SJCRH30 (cell line): ENCODE results near the gene IKBIP. TPM values are rescaled to one million over a fixed set of nuclear protein-coding genes. Genes with fewer than 3 reads are reported as not detected.
"Not testable (repeated sequence)": the region's sequence is repeated elsewhere in the genome, so short reads cannot be mapped to it uniquely, and the experiment has no call there.

Experiments used
- DNase-seq, 2 experiments: peaks; one replicate each; pipeline ENCODE4 v3.0.0-alpha.2; 2015 to 2020
- H3K27ac ChIP-seq: fragments of 250-450 bp; sonication (Bioruptor Pico); 2 replicates; pipeline ENCODE4 v1.5.1; 2020; ENCODE audit warnings: mild to moderate bottlenecking, moderate library complexity
- H3K27me3 ChIP-seq: fragments of 250-450 bp; sonication (Bioruptor Pico); 2 replicates; pipeline ENCODE4 v1.5.1; 2020; ENCODE audit warnings: mild to moderate bottlenecking, moderate library complexity
- H3K36me3 ChIP-seq: fragments of 250-450 bp; sonication (Bioruptor Pico); 2 replicates; pipeline ENCODE4 v1.5.1; 2020; ENCODE audit warnings: mild to moderate bottlenecking, moderate library complexity
- H3K4me1 ChIP-seq: fragments of 250-450 bp; sonication (Bioruptor Pico); 2 replicates; pipeline ENCODE4 v1.5.1; 2020; ENCODE audit warnings: mild to moderate bottlenecking, moderate library complexity
- H3K4me3 ChIP-seq: fragments of 250-450 bp; sonication (Bioruptor Pico); 2 replicates; pipeline ENCODE4 v1.5.1; 2020; ENCODE audit warnings: mild to moderate bottlenecking, moderate library complexity
- H3K9me3 ChIP-seq: fragments of 250-450 bp; sonication (Bioruptor Pico); replicated peaks from 2 replicates; pipeline ENCODE4 v1.5.1; 2020; ENCODE audit warnings: mild to moderate bottlenecking, moderate library complexity
- total RNA-seq: library from RNA; depleted of rRNA; stranded (reverse); fragments of >200 nt; shearing (Covaris generic); gene quantifications from 2 replicates; pipeline ENCODE4 v1.2.3, GENCODE V29; 2014

The IKBIP gene
- total RNA-seq, 1 experiment from 2014 or later, result 60.5 TPM

GRCh38 chr12:98646294-98647090, 1.9 kb upstream of the IKBIP start:
- Histone ChIP-seq H3K4me3 (peak overlapping the region; percentile 75), H3K27ac (no peak overlapping the region), H3K4me1 (no peaks in the 10 kb centered on the region), H3K27me3 (no peaks in the 10 kb centered on the region), H3K9me3 (no peaks in the 10 kb centered on the region), H3K36me3 (peaks cover 10% of the 10 kb centered on the region; the same call in 1 of the 2 replicates)
- DNase-seq, result peak in 1 of 2 experiments; percentile 24

- peak; percentile 47 to 59 for DNase-seq
- Histone ChIP-seq H3K27ac (peak overlapping the region; percentile 89), H3K27me3 (no peaks in the 10 kb centered on the region), H3K36me3 (peaks cover 10% of the 10 kb centered on the region; the same call in 1 of the 2 replicates), H3K4me3 (peak overlapping the region; percentile 75), H3K4me1 (no peaks in the 10 kb centered on the region), H3K9me3 (no peaks in the 10 kb centered on the region)
Observed at GRCh38 chr12:98645572-98646067, 1.0 kb upstream of the IKBIP start.

DNA sequence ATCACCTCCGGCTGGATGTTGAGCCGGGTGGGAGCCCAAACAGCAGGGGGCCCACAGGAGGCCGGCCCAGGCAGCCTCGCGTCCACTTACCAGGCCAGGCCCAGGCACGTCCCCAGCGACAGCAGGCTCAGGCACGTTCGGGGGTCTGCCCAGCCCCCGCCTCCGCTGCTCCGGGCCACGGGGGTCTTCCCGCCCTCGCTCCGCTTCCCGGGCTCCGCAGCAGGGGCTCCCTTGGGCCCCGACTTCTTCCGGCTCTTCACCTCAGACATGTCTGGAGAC, 216 bp downstream of the IKBIP start:
- H3K36me3 ChIP-seq, result 0 out of 2 replicates have a peak, but pooled peaks cover 5% of the 10 kb centered on the region
- no peaks in the 10 kb centered on the region for H3K27me3 ChIP-seq
- no peaks in the 10 kb centered on the region for H3K4me1 ChIP-seq
- H3K27ac ChIP-seq, result peak overlapping the region; percentile 89
- no peaks in the 10 kb centered on the region for H3K9me3 ChIP-seq
- peak overlapping the region; percentile 75 for H3K4me3 ChIP-seq
- DNase-seq, result peak in 1 of 2 experiments; percentile 82

GRCh38 chr12:98642801-98643200, 1.8 kb downstream of the IKBIP start:
- H3K9me3 ChIP-seq, result not testable (repeated sequence)

DNA sequence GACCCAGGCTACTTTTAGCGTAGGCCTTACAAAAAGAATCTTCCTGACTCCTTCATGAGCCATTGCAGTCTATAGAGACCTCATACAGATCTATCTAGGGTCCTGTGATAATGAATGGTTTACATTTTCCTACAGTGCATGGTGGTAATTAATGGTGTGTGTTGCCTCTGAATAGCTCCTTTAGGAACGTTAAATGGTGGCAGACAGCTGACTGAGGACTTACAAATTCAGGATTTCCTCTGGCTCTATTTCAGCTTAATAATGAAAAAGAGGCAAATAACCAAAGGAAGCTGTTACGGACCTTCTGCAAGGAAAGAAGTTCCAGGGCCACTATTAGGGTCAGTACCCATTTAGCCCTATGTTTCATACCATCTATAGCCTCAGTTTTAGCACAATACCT, 5.1 kb downstream of the IKBIP start:
- Histone ChIP-seq H3K27me3 (no peaks in the 10 kb centered on the region), H3K9me3 (no peaks in the 10 kb centered on the region), H3K4me1 (peaks cover 6% of the 10 kb centered on the region; the same call in 1 of the 2 replicates), H3K36me3 (peaks cover 4% of the 10 kb centered on the region; the same call in 1 of the 2 replicates), H3K27ac (no peak overlapping the region), H3K4me3 (no peak overlapping the region)
- DNase-seq, result no peak

More at GRCh38 chr12:98642801-98643200, 1.8 kb downstream of the IKBIP start:
- H3K27me3 ChIP-seq, H3K4me1 ChIP-seq, H3K36me3 ChIP-seq, DNase-seq: not testable (repeated sequence)
- Histone ChIP-seq H3K27ac (peak overlapping the region; percentile 89; the same call in 1 of the 2 replicates), H3K4me3 (peak overlapping the region; percentile 75)

- H3K4me1 ChIP-seq, result peaks cover 6% of the 10 kb centered on the region; the same call in 1 of the 2 replicates
- no peaks in the 10 kb centered on the region for H3K27me3 ChIP-seq
- no peak overlapping the region for H3K4me3 ChIP-seq
- DNase-seq, result no peak
- no peak overlapping the region for H3K27ac ChIP-seq
- peaks cover 9% of the 10 kb centered on the region for H3K36me3 ChIP-seq
- H3K9me3 ChIP-seq, result no peaks in the 10 kb centered on the region
Observed at GRCh38 chr12:98638009-98638408, 6.6 kb downstream of the IKBIP start.

- Histone ChIP-seq H3K4me3 (no peak overlapping the region), H3K9me3 (no peaks in the 10 kb centered on the region), H3K4me1 (peaks cover 6% of the 10 kb centered on the region; the same call in 1 of the 2 replicates), H3K27ac (no peak overlapping the region), H3K36me3 (peaks cover 15% of the 10 kb centered on the region), H3K27me3 (no peaks in the 10 kb centered on the region)
- DNase-seq, result no peak
Observed at GRCh38 chr12:98637068-98637467, 7.5 kb downstream of the IKBIP start.

- DNase-seq, result no peak
- peaks cover 6% of the 10 kb centered on the region; the same call in 1 of the 2 replicates for H3K4me1 ChIP-seq
- H3K4me3 ChIP-seq, result no peak overlapping the region
- H3K27me3 ChIP-seq, result no peaks in the 10 kb centered on the region
- H3K27ac ChIP-seq, result no peak overlapping the region
- peaks cover 19% of the 10 kb centered on the region for H3K36me3 ChIP-seq
- H3K9me3 ChIP-seq, result no peaks in the 10 kb centered on the region
Observed at GRCh38 chr12:98635657-98636323, 8.8 kb downstream of the IKBIP start.

GRCh38 chr12:98618952-98619351, 25.6 kb downstream of the IKBIP start:
- Histone ChIP-seq H3K4me1 (no peaks in the 10 kb centered on the region), H3K4me3 (no peak overlapping the region), H3K36me3 (no peaks in the 10 kb centered on the region; the same call in 1 of the 2 replicates), H3K27ac (no peak overlapping the region), H3K27me3 (no peaks in the 10 kb centered on the region), H3K9me3 (no peaks in the 10 kb centered on the region)
- DNase-seq, result no peak

- Histone ChIP-seq H3K27me3 (no peaks in the 10 kb centered on the region), H3K4me3 (no peak overlapping the region), H3K27ac (no peak overlapping the region), H3K36me3 (no peaks in the 10 kb centered on the region; the same call in 1 of the 2 replicates), H3K9me3 (no peaks in the 10 kb centered on the region), H3K4me1 (no peaks in the 10 kb centered on the region)
- no peak for DNase-seq
Observed at GRCh38 chr12:98612696-98613334, 31.8 kb downstream of the IKBIP start.

DNA sequence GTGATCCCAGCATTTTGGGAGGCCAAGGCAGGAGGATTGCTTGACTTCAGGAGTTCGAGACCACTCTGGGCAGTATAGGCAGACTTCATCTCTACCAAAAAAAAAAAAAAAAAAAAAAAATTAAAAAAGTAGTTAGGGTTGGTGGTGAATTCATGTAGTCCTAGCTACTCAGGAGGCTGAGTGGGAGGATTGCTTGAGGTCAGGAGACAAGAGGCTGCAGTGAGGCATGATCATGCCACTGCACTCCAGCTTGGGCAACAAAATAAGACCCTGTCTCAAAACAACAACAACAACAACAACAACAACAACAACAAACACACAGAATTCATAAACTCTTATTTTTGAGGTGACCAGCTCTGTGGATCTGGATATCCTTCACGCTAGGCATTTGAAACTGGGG, 34.0 kb downstream of the IKBIP start:
- Histone ChIP-seq H3K27me3 (no peaks in the 10 kb centered on the region), H3K36me3 (no peaks in the 10 kb centered on the region), H3K27ac (no peak overlapping the region), H3K4me1 (no peaks in the 10 kb centered on the region), H3K4me3 (no peak overlapping the region), H3K9me3 (no peaks in the 10 kb centered on the region)
- DNase-seq, result no peak

GRCh38 chr12:98606359-98606988, 38.1 kb downstream of the IKBIP start:
- Histone ChIP-seq H3K4me3 (no peak overlapping the region), H3K36me3 (peaks cover 21% of the 10 kb centered on the region)

GRCh38 chr12:98601924-98602323, 42.7 kb downstream of the IKBIP start:
- H3K27me3 ChIP-seq, result no peaks in the 10 kb centered on the region
- H3K9me3 ChIP-seq, result no peaks in the 10 kb centered on the region
- H3K4me1 ChIP-seq, result no peaks in the 10 kb centered on the region
- peaks cover 64% of the 10 kb centered on the region for H3K36me3 ChIP-seq
- no peak for DNase-seq
- H3K27ac ChIP-seq, result no peak overlapping the region
- H3K4me3 ChIP-seq, result no peak overlapping the region

More at GRCh38 chr12:98606359-98606988, 38.1 kb downstream of the IKBIP start:
- H3K9me3 ChIP-seq, result no peaks in the 10 kb centered on the region
- DNase-seq, result no peak
- no peak overlapping the region for H3K27ac ChIP-seq
- H3K4me1 ChIP-seq, result no peaks in the 10 kb centered on the region
- H3K27me3 ChIP-seq, result no peaks in the 10 kb centered on the region

- not testable (repeated sequence) for H3K4me3 ChIP-seq, H3K9me3 ChIP-seq, H3K27me3 ChIP-seq, H3K27ac ChIP-seq, DNase-seq
- Histone ChIP-seq H3K36me3 (peaks cover 69% of the 10 kb centered on the region), H3K4me1 (peaks cover 12% of the 10 kb centered on the region)
Observed at GRCh38 chr12:98597313-98597712, 47.3 kb downstream of the IKBIP start.
